Astrocyte of the cerebellum (primary cell): ENCODE data around the gene LPIN2.

Experiments used
- DNase-seq: peaks from one replicate; pipeline ENCODE4 v3.0.0-alpha.2; 2011; ENCODE audit warnings: low read depth
- H3K4me3 ChIP-seq: 2 replicates; pipeline ENCODE4 v1.5.1; 2011; ENCODE audit warnings: mild to moderate bottlenecking, low read depth, low read length, moderate library complexity
- in situ Hi-C: cut with HindIII; loops from 2 replicates; pipeline ENCODE4 v1.10.0; 2017; ENCODE audit warnings: low sequenced_read_pairs
- TF ChIP-seq, protein P1 (sequence below): IDR thresholded peaks from 2 replicates; pipeline ENCODE4 v1.5.1; 2012; ENCODE audit warnings: low read length, low read depth, moderate library complexity, mild to moderate bottlenecking; ENCODE audit errors: missing control alignments

Gene LPIN2

DNA sequence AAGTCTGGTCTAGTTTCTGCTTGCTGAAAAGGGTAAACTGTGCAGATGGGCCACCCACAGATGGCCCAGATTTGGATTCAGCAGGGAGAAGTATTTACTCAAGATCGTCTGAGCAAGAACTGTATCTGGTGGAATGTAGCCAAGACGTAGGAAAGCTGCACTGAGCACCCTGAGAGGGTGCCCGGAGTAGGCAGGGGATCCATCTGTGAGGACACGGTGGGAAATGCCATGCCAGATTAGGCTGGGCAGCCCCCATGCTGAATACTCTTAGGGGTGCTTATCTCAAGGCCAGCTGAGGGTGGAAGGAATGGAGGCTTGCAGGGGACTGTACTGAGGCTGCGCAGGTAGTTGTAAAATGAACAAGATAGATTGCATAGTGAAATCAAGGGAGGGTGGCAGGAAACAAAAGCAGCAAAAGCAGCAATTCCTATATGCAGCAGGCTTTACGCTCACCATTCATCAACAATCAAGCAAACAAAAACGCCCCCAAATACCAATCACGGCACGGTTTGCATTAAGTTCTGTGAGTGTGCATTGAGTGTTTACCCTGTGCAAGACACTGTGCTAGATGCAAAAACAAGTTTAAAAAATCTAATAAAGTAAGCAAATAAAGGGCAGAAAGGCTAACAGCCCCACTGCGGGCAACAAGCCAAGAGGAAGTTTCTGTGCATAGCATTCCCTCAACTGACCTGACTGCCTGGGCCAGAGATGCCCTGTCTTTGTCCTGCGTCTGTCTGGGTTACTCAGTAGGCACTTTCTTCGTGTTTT is 32.2 kb upstream of the LPIN2 start:
- in situ Hi-C loops, result no loop called here
- DNase-seq, result no peak
- no peak overlapping the region for H3K4me3 ChIP-seq
- TF ChIP-seq, protein P1, sequence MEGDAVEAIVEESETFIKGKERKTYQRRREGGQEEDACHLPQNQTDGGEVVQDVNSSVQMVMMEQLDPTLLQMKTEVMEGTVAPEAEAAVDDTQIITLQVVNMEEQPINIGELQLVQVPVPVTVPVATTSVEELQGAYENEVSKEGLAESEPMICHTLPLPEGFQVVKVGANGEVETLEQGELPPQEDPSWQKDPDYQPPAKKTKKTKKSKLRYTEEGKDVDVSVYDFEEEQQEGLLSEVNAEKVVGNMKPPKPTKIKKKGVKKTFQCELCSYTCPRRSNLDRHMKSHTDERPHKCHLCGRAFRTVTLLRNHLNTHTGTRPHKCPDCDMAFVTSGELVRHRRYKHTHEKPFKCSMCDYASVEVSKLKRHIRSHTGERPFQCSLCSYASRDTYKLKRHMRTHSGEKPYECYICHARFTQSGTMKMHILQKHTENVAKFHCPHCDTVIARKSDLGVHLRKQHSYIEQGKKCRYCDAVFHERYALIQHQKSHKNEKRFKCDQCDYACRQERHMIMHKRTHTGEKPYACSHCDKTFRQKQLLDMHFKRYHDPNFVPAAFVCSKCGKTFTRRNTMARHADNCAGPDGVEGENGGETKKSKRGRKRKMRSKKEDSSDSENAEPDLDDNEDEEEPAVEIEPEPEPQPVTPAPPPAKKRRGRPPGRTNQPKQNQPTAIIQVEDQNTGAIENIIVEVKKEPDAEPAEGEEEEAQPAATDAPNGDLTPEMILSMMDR, result no peak

DNA sequence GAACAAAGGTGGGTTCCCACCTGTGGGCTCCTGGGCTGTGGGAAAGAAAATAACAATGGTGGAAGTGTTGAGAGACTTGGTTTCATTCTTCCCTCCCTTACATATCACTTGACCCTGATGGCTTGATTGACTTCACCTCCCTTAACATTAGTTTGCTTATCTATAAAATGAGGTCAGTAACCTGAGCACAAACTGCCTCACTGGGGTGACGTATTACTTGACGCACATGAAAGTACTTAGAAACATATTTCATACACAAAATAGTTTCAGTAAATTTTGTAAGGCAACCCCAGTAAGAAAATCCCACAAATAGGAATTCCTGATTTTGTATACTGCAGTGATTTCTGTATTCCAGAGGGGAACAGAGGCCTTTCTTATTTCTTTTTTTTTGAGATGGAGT is 29.4 kb upstream of the LPIN2 start:
- TF ChIP-seq, protein P1, result no peak
- DNase-seq, result no peak
- H3K4me3 ChIP-seq, result no peak overlapping the region
- in situ Hi-C loops, result no loop called here

DNA sequence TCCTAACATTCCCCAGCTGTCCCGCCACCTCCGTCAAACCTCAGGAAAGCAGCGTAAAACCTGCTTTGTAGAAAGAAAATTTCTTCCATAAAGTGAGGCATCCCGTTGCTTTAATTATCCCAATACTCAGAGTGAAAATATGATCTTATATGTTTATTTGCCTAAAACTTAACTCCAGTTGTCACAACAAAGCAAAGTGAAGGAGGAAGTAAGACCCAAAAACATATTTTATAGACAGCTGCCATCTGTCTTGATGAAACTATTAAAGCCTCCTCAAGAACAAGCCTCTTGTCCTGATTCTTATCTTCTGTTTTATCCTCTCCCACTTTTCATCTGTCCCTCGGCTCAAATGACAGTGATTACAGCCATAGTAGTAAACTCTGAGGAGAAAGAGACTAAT is 28.9 kb upstream of the LPIN2 start:
- no peak overlapping the region for H3K4me3 ChIP-seq
- TF ChIP-seq, protein P1, result no peak
- DNase-seq, result no peak
- in situ Hi-C loops, result no loop called here

DNA sequence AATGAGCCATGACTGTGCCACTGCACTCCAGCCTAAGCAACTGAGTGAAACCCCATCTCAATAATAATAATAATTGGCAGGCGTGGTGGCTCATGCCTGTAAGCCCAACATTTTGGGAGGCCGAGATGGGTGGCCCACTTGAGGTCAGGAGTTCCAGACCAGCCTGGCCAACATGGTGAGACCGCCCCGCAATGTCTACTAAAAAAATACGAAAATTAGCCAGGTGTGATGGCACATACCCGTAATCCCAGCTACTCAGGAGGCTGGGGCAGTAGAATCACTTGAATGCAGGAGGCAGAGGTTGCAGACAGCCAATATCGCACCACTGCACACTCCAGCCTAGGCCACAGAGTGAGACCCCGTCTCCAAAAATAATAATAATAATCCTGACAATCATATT is 27.9 kb upstream of the LPIN2 start:
- no peak overlapping the region for H3K4me3 ChIP-seq
- in situ Hi-C loops, result no loop called here
- DNase-seq, result no peak
- TF ChIP-seq, protein P1, result no peak

DNA sequence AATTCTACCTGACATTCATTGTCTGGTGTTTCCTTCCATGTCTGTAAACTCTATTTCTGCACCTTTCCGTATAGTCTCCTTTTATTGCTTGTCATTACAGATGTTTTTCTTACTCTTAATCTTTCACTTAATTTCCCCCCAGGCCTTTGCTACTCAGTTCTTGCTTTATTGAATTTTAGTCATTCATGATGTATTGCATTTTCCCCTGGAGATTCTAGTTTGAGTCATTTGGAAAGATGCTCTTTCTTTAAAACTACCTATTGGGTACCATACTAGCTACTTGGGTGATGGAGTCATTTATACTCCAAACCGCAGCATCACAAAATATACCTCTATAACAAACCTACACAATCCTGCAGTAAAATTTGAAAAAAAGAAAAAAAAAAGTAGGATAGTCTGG is 27.2 kb upstream of the LPIN2 start:
- no peak for DNase-seq
- TF ChIP-seq, protein P1, result no peak
- in situ Hi-C loops, result no loop called here
- H3K4me3 ChIP-seq, result no peak overlapping the region

DNA sequence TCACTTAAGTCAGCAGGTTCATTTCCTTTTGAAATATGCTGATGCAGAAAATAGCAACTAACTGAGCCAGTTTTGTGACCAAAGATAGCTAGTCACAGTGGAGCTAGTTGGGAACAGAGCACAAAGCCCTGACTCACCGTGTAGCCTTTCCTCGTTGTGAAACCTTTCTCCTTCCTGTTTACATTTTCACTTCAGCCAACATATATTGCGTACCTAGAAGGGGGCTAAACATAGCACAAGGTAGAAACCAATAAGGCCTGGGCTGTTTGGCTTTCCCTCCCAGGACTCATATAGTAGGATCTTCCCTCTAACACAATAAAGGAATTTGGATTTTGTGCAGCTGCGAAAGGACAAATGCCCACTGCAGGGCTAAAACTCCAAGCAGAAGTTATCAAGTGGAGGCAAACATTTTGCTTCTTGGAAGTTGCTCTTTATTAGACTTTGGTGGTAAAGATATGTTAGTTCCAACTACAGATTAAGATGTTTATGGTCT is 24.5 kb upstream of the LPIN2 start:
- in situ Hi-C loops, result no loop called here
- TF ChIP-seq, protein P1, result no peak
- H3K4me3 ChIP-seq, result no peak overlapping the region
- no peak for DNase-seq

DNA sequence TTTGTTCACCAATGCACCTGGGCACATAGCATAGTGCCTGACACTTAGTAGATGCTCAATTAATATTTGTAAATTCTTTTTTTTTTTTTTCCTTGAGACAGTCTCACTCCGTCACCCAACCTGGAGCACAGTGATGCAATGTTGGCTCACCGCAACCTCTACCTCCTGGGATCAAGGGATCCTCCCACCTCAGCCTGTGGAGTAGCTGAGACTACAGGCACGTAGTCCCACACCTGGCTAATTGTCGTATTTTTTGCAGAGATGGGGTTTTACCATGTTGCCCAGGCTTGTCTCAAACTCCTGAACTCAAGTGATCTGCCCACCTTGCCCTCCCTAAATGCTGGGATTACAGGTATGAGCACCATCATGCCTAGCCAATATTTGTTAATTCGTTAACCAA is 23.2 kb upstream of the LPIN2 start:
- in situ Hi-C loops, result no loop called here
- TF ChIP-seq, protein P1, result no peak
- H3K4me3 ChIP-seq, result no peak overlapping the region
- DNase-seq, result no peak
